ENCODE data around the gene GGT5. TPM values are rescaled to one million over a fixed set of nuclear protein-coding genes. Genes with fewer than 3 reads are reported as not detected.

GGT5 gene
- polyA plus RNA-seq, 3 donors, result 15.4 to 19.0 (median 17.7) TPM

- DNase-seq, result no peak
Observed at GRCh38 chr22:24171822-24172221, 73.1 kb downstream of the GGT5 start.

DNA sequence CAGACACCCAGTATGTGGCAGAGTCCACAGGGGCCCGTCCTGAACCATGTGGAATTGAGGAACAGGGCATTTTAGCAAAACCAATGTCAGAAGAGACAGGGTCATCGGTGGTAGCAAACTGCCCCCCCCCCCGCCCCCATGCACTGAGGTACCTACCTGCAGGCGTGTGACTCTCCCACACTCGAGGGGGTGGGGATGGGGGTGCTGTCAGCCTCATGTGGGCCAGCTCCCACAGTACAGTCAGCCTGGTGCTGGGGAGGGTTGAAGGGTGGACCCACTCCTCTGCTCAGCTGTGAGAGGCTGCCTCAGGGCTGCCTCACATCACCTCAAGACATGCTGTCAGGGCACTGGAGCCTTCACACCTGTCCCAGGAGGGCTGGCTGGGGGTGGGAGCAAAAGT, 74.2 kb downstream of the GGT5 start:
- no peak for DNase-seq

DNA sequence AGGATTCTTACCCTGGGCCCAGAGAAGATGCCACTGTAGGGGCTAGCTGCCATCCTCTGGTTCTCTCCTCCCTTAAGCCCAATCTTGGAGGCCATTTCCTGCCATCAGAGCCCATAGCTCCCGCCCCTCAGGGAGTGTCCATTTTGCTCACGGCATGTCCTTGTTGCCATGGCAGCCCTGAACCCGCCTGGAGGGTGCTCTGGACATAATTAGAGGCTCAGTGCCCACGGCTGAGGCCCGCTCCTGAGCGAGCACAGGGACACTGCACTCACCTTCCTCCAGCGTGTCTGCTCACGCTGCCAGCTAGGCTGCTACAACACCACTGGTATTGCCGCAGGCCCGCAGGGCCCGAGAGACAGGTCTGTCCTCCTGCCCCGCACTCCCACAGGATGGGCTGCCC, 74.7 kb downstream of the GGT5 start:
- no peak for DNase-seq

Other genes starting within 250 kb of the GGT5 start
- gene GSTT4, start 239.6 kb downstream of the GGT5 start, polyA plus RNA-seq (ENCODE audit: insufficient read length in 3 of 3), result not detected
- 10 to 100 TPM; 55.6 to 66.7 (median 63.5) TPM for gene CABIN1, start 233.8 kb downstream of the GGT5 start, polyA plus RNA-seq (ENCODE audit: insufficient read length in 3 of 3)
- gene SUSD2, start 63.6 kb downstream of the GGT5 start, polyA plus RNA-seq (ENCODE audit: insufficient read length in 3 of 3), result 10 to 100 TPM; 16.8 to 24.3 (median 17.5) TPM
- gene SPECC1L, start 25.7 kb upstream of the GGT5 start, polyA plus RNA-seq (ENCODE audit: insufficient read length in 3 of 3), result 10 to 100 TPM; 47.4 to 51.0 (median 49.1) TPM
- 10 to 100 TPM in 1 of 3 donors, 1 to 10 TPM in 2; 8.8 to 10.3 (median 8.8) TPM for gene ADORA2A, start 182.5 kb upstream of the GGT5 start, polyA plus RNA-seq (ENCODE audit: insufficient read length in 3 of 3)

Measured in renal pelvis (tissue), 4 donors.